ENCODE measurements around the gene EFHD2.

The EFHD2 gene

GRCh38 chr1:15425521-15425920 lies 15.8 kb downstream of the EFHD2 start:
- H3K4me2 ChIP-seq (ENCODE audit: low read length) = no peak overlapping the region
- peaks cover 3% of the 10 kb centered on the region for H3K9me3 ChIP-seq (ENCODE audit: insufficient read depth, low read depth, low read length)
- no peak overlapping the region for H3K27ac ChIP-seq (ENCODE audit: low read depth, low read length)
- H2AK5ac ChIP-seq (ENCODE audit: low read length) = no peak overlapping the region
- peaks cover 7 to 14% of the 10 kb centered on the region in 2 experiments for H3K36me3 ChIP-seq (ENCODE audit: control insufficient read depth in 1 of 2, insufficient read depth in 2 of 2, low read length in 2 of 2)
- H4K8ac ChIP-seq (ENCODE audit: low read depth, low read length) = no peak overlapping the region
- no peak overlapping the region for H3K18ac ChIP-seq (ENCODE audit: low read length)
- no peak overlapping the region for H2BK12ac ChIP-seq (ENCODE audit: low read length)
- H3K4me1 ChIP-seq (ENCODE audit: control insufficient read depth in 1 of 2, insufficient read depth in 2 of 2, low read length in 2 of 2) = no peaks in the 10 kb centered on the region
- no peaks in the 10 kb centered on the region for H3K27me3 ChIP-seq (ENCODE audit: insufficient read depth, low read length)
- H3K23ac ChIP-seq (ENCODE audit: low read length) = no peak overlapping the region
- H4K91ac ChIP-seq (ENCODE audit: low read depth, low read length) = no peak overlapping the region
- H3K14ac ChIP-seq (ENCODE audit: low read length) = no peak overlapping the region
- no peak overlapping the region for H3K9ac ChIP-seq (ENCODE audit: low read length)
- H2BK5ac ChIP-seq (ENCODE audit: low read depth, low read length, poor library complexity) = no peak overlapping the region
- no peak overlapping the region for H3K4me3 ChIP-seq (ENCODE audit: low read depth, low read length)
- H3K4ac ChIP-seq (ENCODE audit: low read depth, low read length) = no peak overlapping the region
- H3K79me2 ChIP-seq (ENCODE audit: control insufficient read depth, insufficient read depth, low read length, poor library complexity) = no peaks in the 10 kb centered on the region
- no peak overlapping the region for H2AFZ ChIP-seq (ENCODE audit: insufficient read depth, low read length, poor library complexity)
- no peaks in the 10 kb centered on the region for H3K79me1 ChIP-seq (ENCODE audit: low read length)
- no peak for DNase-seq
- H4K12ac ChIP-seq (ENCODE audit: low read depth, low read length) = no peak overlapping the region
- WGBS (ENCODE audit: extremely low coverage, insufficient coverage, insufficient read length) = no CpG with 5 or more reads among the region's 10 CpGs
- no peak overlapping the region for H2BK120ac ChIP-seq (ENCODE audit: insufficient read depth, low read length, poor library complexity)

GRCh38 chr1:15425958-15426357 lies 16.3 kb downstream of the EFHD2 start:
- no peaks in the 10 kb centered on the region for H3K27me3 ChIP-seq (ENCODE audit: insufficient read depth, low read length)
- H3K4me3 ChIP-seq (ENCODE audit: low read depth, low read length) = no peak overlapping the region
- no peak overlapping the region for H3K23ac ChIP-seq (ENCODE audit: low read length)
- H3K4ac ChIP-seq (ENCODE audit: low read depth, low read length) = no peak overlapping the region
- H3K4me2 ChIP-seq (ENCODE audit: low read length) = no peak overlapping the region
- H2BK5ac ChIP-seq (ENCODE audit: low read depth, low read length, poor library complexity) = no peak overlapping the region
- no peak overlapping the region for H2AK5ac ChIP-seq (ENCODE audit: low read length)
- no CpG with 5 or more reads among the region's 6 CpGs for WGBS (ENCODE audit: extremely low coverage, insufficient coverage, insufficient read length)
- H3K18ac ChIP-seq (ENCODE audit: low read length) = no peak overlapping the region
- no peak overlapping the region for H4K8ac ChIP-seq (ENCODE audit: low read depth, low read length)
- DNase-seq = no peak
- no peaks in the 10 kb centered on the region for H3K79me1 ChIP-seq (ENCODE audit: low read length)
- no peak overlapping the region for H3K27ac ChIP-seq (ENCODE audit: low read depth, low read length)
- H4K91ac ChIP-seq (ENCODE audit: low read depth, low read length) = no peak overlapping the region
- no peak overlapping the region for H2AFZ ChIP-seq (ENCODE audit: insufficient read depth, low read length, poor library complexity)
- no peak overlapping the region for H3K14ac ChIP-seq (ENCODE audit: low read length)
- H2BK12ac ChIP-seq (ENCODE audit: low read length) = no peak overlapping the region
- H3K36me3 ChIP-seq (ENCODE audit: control insufficient read depth in 1 of 2, insufficient read depth in 2 of 2, low read length in 2 of 2) = peaks cover 7 to 14% of the 10 kb centered on the region in 2 experiments
- H2BK120ac ChIP-seq (ENCODE audit: insufficient read depth, low read length, poor library complexity) = no peak overlapping the region
- no peaks in the 10 kb centered on the region for H3K79me2 ChIP-seq (ENCODE audit: control insufficient read depth, insufficient read depth, low read length, poor library complexity)
- H3K4me1 ChIP-seq (ENCODE audit: control insufficient read depth in 1 of 2, insufficient read depth in 2 of 2, low read length in 2 of 2) = peaks cover 0 to 2% of the 10 kb centered on the region in 2 experiments
- no peak overlapping the region for H3K9ac ChIP-seq (ENCODE audit: low read length)
- H3K9me3 ChIP-seq (ENCODE audit: insufficient read depth, low read depth, low read length) = peaks cover 3% of the 10 kb centered on the region
- H4K12ac ChIP-seq (ENCODE audit: low read depth, low read length) = no peak overlapping the region

GRCh38 chr1:15426492-15427279 lies 17.0 kb downstream of the EFHD2 start:
- H3K4me2 ChIP-seq (ENCODE audit: low read length) = no peak overlapping the region
- H3K4me1 ChIP-seq (ENCODE audit: control insufficient read depth in 1 of 2, insufficient read depth in 2 of 2, low read length in 2 of 2) = peaks cover 0 to 3% of the 10 kb centered on the region in 2 experiments
- WGBS (ENCODE audit: extremely low coverage, insufficient coverage, insufficient read length) = no CpG with 5 or more reads among the region's 30 CpGs
- H4K12ac ChIP-seq (ENCODE audit: low read depth, low read length) = no peak overlapping the region
- H2BK12ac ChIP-seq (ENCODE audit: low read length) = no peak overlapping the region
- no peak overlapping the region for H3K14ac ChIP-seq (ENCODE audit: low read length)
- H3K27ac ChIP-seq (ENCODE audit: low read depth, low read length) = no peak overlapping the region
- H4K8ac ChIP-seq (ENCODE audit: low read depth, low read length) = no peak overlapping the region
- no peaks in the 10 kb centered on the region for H3K79me2 ChIP-seq (ENCODE audit: control insufficient read depth, insufficient read depth, low read length, poor library complexity)
- H3K36me3 ChIP-seq (ENCODE audit: control insufficient read depth in 1 of 2, insufficient read depth in 2 of 2, low read length in 2 of 2) = peaks cover 7 to 14% of the 10 kb centered on the region in 2 experiments
- no peak overlapping the region for H3K18ac ChIP-seq (ENCODE audit: low read length)
- no peak overlapping the region for H2AFZ ChIP-seq (ENCODE audit: insufficient read depth, low read length, poor library complexity)
- H2AK5ac ChIP-seq (ENCODE audit: low read length) = no peak overlapping the region
- H3K9me3 ChIP-seq (ENCODE audit: insufficient read depth, low read depth, low read length) = peaks cover 2% of the 10 kb centered on the region
- no peaks in the 10 kb centered on the region for H3K79me1 ChIP-seq (ENCODE audit: low read length)
- DNase-seq = peak; percentile 25 to 28
- no peaks in the 10 kb centered on the region for H3K27me3 ChIP-seq (ENCODE audit: insufficient read depth, low read length)
- no peak overlapping the region for H3K23ac ChIP-seq (ENCODE audit: low read length)
- H3K4me3 ChIP-seq (ENCODE audit: low read depth, low read length) = no peak overlapping the region
- H2BK120ac ChIP-seq (ENCODE audit: insufficient read depth, low read length, poor library complexity) = no peak overlapping the region
- no peak overlapping the region for H4K91ac ChIP-seq (ENCODE audit: low read depth, low read length)
- H2BK5ac ChIP-seq (ENCODE audit: low read depth, low read length, poor library complexity) = no peak overlapping the region
- no peak overlapping the region for H3K4ac ChIP-seq (ENCODE audit: low read depth, low read length)
- no peak overlapping the region for H3K9ac ChIP-seq (ENCODE audit: low read length)

GRCh38 chr1:15427280-15427666 lies 17.6 kb downstream of the EFHD2 start:
- H3K4me3 ChIP-seq (ENCODE audit: low read depth, low read length) = no peak overlapping the region
- no CpG with 5 or more reads among the region's 6 CpGs for WGBS (ENCODE audit: extremely low coverage, insufficient coverage, insufficient read length)
- no peak overlapping the region for H4K8ac ChIP-seq (ENCODE audit: low read depth, low read length)
- no peak overlapping the region for H3K4me2 ChIP-seq (ENCODE audit: low read length)
- H3K9me3 ChIP-seq (ENCODE audit: insufficient read depth, low read depth, low read length) = no peaks in the 10 kb centered on the region
- DNase-seq = no peak
- H3K9ac ChIP-seq (ENCODE audit: low read length) = no peak overlapping the region
- H2BK12ac ChIP-seq (ENCODE audit: low read length) = no peak overlapping the region
- no peaks in the 10 kb centered on the region for H3K79me2 ChIP-seq (ENCODE audit: control insufficient read depth, insufficient read depth, low read length, poor library complexity)
- H2BK5ac ChIP-seq (ENCODE audit: low read depth, low read length, poor library complexity) = no peak overlapping the region
- H4K91ac ChIP-seq (ENCODE audit: low read depth, low read length) = no peak overlapping the region
- no peak overlapping the region for H3K27ac ChIP-seq (ENCODE audit: low read depth, low read length)
- H2AFZ ChIP-seq (ENCODE audit: insufficient read depth, low read length, poor library complexity) = no peak overlapping the region
- H3K23ac ChIP-seq (ENCODE audit: low read length) = no peak overlapping the region
- no peak overlapping the region for H4K12ac ChIP-seq (ENCODE audit: low read depth, low read length)
- no peaks in the 10 kb centered on the region for H3K27me3 ChIP-seq (ENCODE audit: insufficient read depth, low read length)
- no peak overlapping the region for H3K18ac ChIP-seq (ENCODE audit: low read length)
- no peak overlapping the region for H2BK120ac ChIP-seq (ENCODE audit: insufficient read depth, low read length, poor library complexity)
- no peak overlapping the region for H3K14ac ChIP-seq (ENCODE audit: low read length)
- H3K79me1 ChIP-seq (ENCODE audit: low read length) = no peaks in the 10 kb centered on the region
- H3K4ac ChIP-seq (ENCODE audit: low read depth, low read length) = no peak overlapping the region
- H2AK5ac ChIP-seq (ENCODE audit: low read length) = no peak overlapping the region
- H3K4me1 ChIP-seq (ENCODE audit: control insufficient read depth in 1 of 2, insufficient read depth in 2 of 2, low read length in 2 of 2) = peaks cover 0 to 3% of the 10 kb centered on the region in 2 experiments
- H3K36me3 ChIP-seq (ENCODE audit: control insufficient read depth in 1 of 2, insufficient read depth in 2 of 2, low read length in 2 of 2) = peaks cover 7 to 14% of the 10 kb centered on the region in 2 experiments
